Esophagus mucosa (tissue), 1 donor: ENCODE results near the gene ZBTB20. TPM values are rescaled to one million over a fixed set of nuclear protein-coding genes. Genes with fewer than 3 reads are reported as not detected.

Experiments used
- ATAC-seq: fragments of 200-7000 bp; cut with Tn5 transposase; one replicate; pipeline ENCODE4 v1.9.1; 2020
- total RNA-seq: library from RNA; stranded (reverse); gene quantifications from one replicate; pipeline ENCODE4 v1.2.4, GENCODE V29; 2023
- donor health status: DM: yes; HTN: yes; CAD: no.

ZBTB20 gene
- total RNA-seq, 1 donor from 2014 or later: 7.3 TPM

DNA sequence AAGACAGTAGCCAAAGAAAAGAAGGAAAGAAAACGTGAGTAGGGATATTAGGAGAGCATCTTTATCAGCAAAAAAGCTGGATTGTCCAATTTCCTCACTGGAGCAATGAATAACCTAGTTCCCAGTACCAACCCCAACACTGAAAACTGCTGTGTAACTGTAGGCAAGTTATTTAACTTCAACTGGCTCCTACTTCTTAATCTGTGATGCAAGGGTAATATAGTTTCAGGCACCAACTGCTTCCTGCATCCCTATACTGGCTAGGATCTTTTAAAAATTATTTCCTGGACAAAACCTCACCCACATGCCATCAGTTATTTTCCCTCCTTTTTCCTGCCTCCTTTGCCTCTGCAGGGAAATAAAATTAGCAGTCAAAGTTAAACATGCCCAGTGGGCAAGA, 59.6 kb downstream of the ZBTB20 start:
- no peak for ATAC-seq

DNA sequence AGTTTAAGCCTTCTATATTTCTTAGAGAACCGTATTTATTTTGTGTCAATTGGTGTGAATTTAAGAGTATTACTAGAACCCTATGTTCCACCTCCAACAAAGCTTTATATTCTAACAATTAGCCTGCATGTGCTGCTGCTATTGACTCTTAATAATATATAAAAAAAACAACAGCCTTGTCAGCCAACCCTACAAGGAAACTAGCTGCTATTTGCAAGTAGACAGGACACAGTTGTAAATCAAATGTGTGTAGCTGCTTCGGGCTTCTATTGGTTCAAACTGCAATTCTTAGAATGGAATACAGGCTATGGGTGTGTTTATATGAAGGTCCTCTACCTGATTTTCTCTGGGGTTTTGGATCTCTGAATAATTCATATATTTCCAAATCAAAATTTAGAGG, 60.7 kb downstream of the ZBTB20 start:
- no peak for ATAC-seq

DNA sequence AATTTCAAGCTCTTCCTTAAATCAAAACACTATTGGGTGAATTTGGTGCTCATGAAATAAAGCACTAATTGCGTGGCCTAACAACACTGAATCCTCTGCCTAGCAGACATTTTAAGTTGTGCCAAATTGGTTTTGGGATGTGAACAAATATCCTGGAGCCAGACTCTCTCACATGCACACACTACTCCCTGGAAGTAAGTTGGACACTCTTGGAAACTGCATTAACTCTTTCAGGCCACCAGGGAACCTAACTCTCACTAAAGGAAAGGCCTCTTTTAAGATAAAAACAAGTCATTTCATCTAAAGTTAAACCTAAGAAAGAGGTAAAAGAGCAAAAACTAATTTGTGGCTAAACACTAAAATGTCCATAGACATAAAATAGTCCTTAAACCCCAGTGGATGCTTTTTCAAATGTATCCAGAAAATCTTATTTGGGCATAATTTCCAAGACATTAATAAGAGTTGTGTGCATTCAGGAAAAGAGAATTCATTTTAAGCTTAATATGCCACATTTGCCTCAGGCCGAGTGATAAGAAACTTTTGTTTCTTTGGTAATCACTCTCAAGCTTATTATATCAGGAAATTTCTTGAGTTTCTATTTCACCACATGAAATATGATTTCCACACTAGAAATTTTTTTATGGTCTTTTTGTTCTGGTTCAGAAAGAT, 61.8 kb downstream of the ZBTB20 start:
- no peak for ATAC-seq

DNA sequence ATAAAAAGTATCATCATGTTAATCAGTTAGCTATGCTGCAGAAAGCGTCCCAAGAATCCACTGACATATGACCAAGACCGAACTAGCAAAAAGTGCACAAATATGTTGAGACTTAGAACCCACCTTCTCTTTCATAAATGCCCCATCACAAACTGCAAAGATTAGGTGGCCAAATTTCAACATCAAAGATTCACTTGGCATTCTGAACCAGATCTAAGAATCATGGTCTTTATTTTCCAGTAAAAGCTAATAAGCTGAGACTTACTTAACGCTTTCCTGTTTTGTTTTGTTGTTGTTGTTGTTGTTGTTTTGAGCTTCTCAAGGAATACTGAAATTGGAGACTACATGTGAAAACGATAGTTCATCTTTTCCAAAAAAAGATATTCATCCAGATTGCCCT, 62.4 kb downstream of the ZBTB20 start:
- ATAC-seq: no peak

DNA sequence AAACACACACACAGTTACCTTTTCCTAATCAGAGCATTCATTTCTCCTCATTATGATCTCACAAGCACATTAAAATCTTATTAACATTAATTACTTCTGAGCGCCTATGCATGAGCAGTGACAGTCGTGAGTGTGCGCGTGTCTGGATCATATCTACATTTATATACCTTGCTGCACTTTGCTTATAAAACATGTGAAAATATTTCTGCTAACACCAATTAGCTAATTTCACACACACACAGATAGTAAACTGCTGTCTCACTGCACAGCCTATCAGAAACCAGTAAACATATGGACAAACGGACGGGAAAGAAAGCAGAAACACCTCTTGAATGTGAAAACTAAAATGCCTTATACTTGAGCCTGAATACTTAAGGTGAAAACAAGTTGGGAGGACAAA, 64.8 kb downstream of the ZBTB20 start:
- no peak for ATAC-seq

DNA sequence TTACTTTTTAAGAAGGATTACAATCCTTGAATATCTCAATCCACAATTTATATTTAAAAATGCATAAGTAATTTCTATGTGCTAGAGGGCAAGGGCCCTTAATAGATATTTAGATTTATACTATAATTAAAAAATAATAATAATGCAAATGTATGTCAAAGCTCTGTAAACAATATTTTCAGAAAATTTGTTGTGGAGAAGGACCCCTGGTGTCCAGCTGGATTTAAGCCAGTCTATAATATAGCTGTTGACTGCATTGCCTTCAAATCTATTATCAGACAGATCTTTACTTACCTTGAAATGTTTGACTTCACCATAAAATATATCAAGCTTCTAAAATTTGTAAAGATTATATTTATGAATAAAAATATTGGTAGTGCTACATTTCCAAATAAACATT, 65.6 kb downstream of the ZBTB20 start:
- ATAC-seq: no peak

DNA sequence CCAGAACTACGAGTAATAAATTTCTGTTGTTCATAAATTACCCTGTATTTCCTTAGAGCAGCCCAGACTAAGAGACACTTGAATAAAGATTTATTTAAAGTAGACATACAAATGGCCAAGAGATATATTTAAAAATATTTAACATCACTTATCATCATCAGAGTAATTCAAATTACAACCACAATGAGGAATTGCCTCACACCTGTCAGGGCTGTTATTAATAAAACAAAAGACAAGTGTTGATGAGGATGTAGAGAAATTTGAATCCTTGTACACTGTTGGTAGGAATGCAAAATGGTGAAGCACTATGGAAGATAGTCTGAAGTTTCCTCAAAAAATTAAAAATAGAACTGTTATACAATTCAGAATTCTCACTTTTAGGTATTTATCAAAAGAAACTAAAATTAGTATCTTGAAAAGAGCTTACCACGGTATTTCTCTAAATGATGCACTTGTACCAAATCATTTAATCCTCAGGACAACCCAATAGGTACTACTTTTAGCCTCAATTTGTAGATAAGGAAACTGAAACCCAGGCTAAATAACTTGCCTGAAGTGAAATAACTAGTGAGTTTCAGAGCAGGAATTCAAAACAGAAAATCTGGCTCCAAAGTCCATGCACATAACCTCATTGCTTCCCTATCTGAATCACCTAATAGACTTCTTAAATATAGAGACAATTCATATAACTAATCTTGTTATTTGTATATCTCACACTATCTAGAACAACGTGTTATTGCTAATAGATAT, 69.4 kb downstream of the ZBTB20 start:
- ATAC-seq: no peak

DNA sequence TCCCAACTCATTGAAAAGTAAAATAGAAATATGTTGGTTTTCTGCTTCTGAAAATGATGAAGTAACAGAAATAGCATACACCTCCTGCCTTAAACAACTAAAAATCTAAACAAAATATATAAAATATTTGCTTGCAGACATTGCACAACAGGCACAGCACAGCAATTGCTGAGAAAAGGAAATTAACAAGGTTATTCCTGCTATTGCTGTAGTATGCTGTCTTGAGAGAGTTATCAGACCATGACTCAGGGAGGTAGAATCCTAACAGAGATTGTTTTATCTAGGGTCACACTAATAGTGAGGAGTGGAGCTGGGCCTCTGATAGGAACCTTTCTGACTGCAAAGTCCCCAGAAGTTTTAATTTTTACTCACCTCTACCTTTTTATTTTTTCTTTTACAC, 72.6 kb downstream of the ZBTB20 start:
- ATAC-seq: no peak

DNA sequence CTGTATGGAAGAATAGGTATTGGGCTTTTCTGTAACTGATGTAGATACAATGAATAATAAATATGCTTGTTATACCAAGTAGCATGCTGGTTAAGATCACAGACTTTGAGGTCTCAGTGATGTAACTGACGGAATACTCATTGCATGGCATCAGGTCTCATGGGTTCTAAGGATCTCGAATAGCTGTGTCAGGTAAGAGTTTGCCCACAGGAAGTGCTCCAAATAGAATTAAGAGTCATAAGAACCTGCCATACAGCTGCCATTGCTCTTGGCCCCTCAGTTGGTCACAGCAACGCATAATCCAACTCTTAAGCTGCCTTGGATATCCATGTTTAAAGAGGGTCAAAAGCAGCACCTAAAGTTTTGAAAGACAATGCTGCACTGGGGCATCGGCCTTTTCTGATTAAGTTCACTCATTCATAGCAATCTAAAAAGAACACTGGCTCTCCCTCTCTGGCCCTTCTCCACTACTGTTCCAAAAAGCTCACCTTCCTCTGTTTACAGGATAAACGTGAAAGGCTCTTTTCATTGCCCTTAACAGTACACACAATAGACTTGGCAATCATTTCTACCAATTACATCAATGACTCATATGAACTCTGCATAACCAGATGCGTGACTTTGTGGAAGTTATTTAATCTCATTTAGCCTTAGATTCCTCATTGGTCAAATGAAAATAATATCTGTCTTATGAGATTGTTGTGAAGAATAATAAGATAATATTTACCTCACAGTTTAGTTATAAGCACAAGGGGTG, 74.6 kb downstream of the ZBTB20 start:
- ATAC-seq: peak; percentile 87

DNA sequence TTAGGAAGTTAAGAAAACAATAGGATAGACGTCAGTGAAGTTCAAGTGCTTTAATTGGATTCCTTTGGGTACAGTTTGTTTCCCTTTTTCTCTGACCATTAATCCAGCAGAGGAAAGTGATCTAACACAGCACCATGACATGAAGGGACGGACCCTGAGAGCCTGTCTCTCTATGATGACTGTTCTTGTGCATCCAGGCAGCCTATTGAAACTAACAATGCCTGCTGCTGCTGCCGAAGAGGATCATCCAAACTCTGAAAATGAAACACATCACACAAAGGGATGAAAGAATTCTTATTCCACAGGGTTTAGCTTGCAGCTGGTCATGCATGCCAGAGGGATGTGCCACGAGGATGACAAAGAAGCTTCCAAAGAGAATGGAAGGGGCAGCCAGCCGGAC, 75.5 kb downstream of the ZBTB20 start:
- ATAC-seq: no peak

DNA sequence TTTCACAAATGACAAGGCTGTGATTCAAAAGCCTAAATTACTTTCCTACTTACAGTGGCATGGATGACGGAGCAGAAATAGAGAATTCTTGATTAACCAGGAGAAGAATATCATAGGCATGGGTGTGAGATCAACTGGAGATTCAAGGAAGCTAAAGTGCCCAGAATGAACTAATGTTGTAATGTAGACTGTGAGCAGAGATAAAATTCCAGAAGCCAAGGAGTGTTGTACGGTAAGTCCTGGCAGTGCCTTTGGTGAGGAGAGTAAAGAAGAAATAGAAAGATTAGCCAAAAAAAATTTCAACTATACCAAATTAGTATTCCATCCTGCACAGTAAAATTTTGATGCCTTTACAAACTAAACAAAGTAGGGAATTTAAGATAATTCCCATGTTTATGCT, 75.9 kb downstream of the ZBTB20 start:
- no peak for ATAC-seq

DNA sequence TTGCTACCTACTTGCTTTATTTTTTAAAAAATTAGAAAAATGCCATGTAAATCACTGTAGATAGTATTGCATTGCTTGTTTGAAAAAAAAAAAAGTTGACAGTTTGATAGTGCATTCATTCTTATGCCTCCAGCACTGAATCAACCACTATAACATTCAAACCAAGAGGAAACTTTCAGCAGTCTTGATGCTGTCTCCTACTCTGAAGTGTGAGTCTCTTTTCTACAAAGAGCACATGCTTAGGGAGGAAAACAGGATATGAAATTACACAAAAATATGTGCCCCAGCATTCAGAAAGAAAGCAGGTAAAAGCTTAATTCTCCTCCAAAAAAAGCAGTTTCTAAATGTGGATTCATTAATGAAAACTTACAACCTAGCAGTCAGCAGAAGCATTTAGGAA, 78.3 kb downstream of the ZBTB20 start:
- ATAC-seq: no peak

DNA sequence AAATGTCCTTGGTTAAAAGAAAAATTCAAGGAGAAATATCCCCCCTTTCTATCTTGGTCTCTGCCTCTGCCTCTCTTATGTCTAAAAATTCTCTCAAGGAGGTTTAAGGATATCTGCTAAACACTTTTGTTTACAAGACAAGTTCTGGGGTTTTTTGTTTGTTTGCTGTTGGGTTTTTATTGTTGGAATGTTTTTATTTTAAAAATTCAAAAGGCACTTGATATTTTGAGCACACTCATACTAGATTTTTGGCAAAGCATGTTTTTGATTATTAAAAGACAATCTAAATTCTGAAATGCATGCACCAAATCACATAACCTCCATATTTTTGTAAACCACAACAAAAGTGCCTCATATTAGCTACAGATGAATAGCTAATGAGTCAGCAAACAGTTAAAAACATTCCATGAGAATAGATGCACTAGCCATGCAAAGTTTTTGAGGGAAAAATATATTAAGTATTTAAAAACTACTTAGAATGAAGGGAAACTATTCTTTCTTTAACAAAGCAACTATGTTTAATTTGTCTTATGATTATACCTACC, 84.6 kb downstream of the ZBTB20 start:
- no peak for ATAC-seq

DNA sequence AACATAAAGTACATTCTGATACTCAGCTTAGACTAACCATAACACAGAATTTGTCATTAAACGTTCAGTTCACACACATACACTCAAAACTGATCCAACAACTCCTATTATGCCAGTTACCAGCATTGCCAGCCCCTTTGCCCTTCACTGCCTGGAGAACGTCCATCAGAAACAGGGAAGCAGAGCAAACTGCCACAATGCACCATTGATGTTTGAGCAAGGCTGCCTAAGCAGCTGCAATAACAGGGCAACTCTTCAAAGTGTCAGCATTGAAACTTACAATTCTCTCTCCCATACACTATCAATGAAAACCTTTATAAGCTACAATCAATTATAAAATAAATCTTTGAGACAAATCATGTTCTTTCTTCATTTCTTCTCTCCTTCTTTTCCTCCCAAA, 85.1 kb downstream of the ZBTB20 start:
- no peak for ATAC-seq

DNA sequence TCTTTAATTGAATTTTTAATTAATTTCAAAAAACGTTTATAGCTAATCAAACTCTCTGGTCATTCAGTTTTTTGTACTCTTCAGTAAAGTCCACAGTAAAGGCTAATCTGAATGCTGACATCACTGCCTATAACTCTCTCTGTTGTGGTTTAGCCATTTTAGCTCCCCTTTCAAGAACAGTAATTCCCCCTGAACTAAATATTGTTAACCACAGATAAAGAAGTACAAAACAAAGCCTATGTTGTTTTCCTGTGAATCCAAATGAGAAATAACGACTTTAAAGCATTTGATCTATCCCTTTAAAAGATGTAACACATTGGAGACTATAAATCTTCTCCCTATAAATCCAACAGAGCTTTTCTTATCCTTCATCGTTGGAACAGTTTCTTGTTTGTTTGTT, 94.2 kb downstream of the ZBTB20 start:
- no peak for ATAC-seq

DNA sequence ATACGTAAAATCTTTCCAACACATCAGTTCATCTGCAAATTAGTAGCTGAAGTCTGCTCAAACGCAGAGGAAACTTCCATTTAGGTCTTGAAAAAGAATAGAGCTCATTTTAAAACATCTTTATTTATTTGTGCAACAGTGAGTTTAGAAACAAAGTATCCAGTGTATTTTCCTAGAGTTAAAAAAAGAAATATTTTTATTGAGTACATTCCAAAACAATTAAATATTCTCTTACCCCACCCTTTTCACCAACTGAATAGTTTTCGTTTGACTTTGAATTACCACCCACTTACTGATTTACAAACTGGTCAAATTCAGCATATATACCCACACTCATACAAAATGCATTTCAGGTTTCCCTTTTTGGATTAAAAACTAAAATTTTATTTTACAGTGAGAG, 104.7 kb downstream of the ZBTB20 start:
- ATAC-seq: no peak

DNA sequence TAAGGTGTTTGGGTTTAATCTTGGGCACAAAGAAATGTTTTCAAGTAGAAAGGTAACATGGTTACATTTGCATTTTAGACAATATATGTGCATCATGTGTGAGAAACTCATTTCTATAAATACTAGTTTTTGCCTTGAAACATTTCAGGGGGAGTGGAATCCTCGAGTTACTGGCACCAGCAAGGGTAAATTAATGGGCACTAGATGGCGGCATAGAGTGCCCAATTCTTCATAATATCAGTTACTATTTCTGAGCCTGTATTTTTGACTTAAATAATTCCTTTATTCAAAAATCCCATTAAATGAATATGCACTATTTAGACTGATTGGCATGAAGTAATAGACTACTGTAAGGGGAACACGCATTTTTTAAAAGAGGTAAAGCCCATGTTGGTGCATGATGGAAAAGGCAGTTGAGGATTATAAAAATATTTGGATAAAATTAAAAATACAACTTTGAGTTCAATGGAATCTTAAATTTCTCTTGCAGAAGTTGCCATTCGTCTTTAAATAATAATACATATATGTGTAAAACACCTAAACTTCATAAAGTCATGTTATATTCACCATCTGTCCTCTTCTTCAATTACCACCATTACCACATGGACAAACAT, 106.3 kb downstream of the ZBTB20 start:
- ATAC-seq: no peak

DNA sequence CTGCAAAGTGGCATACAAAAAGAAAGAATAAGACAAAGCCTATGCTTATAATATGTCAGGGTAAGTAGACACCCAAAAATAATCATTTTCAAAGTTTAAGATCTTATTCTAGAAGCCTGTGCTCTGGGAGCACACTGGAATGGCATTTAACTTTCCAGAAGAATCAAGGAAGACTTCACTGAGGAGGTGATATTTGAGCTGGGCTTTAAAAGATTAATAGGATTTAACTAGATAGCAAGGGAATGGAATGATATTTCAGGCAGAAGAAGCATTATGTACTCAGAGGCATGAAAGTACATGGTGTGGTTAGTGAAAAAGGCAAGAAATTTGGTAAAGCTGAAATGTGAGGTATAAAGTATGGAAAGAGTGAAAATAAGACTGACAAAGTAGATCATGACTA, 106.8 kb downstream of the ZBTB20 start:
- no peak for ATAC-seq

DNA sequence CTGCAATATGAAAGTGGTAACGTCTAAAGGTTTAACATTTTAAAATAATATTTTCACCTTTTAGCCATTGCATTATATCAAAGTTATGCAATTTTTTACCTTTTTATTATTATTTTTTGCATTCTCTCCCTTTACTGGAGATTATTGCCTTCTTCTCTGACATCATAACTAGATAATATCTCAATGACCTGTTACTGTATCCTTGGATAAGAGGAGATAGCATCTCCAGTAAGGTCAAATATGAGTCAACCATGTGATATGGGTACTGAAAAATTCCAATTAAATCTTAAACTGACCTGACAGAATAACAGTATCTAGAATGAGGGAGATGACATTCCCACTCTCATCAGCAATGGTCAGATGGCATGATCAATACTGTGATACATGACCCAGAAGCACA, 108.3 kb downstream of the ZBTB20 start:
- no peak for ATAC-seq

DNA sequence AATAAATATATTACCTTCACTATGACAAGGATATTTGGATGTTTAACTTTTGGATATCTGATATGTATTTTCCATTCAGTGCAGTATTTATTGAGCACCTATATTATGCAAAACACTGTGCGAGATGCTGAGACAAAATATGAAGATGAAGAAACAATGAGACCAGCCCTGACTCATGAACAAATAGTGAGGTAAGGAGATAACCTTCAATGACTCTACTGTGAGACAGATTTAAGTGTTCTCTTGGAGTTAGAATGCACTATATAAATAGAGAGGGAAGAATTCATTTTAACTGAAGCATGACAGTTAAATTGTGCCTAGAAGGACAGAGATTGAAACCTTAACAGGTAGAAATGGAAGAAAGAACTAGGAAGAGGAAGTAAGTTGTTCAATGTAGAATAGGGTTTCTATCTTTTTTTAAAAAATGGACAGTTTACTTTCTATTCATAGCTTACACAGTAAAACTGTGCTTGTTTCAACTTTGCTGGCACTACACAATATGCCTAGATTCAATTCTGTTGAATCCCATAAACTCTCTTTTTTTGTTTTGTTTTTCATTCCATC, 124.2 kb downstream of the ZBTB20 start:
- peak; percentile 73 for ATAC-seq

DNA sequence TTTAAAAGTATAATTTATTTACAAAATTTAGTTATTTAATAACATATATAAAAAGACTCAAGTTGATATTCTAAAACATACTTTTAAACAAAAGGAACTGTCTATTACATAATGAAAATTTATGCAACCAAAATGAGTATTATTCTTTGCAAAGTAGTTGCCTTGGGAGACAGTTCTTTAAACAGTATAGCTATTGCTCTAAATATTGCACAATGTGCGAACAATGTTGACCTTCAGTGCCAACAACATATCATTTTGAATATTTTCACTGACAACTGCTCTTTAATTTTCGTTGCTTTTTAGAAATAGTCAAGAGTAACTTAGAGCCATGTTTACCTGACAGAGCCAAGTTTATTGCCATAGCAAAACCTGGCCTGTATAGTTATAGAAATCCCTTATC, 124.9 kb downstream of the ZBTB20 start:
- ATAC-seq: no peak

DNA sequence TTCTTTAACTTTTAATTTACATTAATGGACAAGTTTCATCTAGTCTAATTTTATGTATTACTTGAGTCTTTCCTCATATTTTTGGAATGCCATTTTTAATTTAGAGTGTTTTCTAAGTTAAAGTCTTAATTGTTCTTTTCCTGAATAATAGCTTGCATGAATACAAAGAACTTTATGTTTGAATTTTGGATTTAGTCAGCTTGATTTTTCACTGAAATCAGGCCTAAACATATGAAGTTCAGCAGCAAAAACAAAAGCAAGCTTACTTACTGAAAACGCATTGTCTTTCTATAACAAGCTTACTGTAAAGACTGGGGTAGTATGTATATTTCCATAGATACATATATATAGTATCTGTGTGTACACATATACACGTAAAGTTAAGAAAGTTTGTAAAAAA, 126.0 kb downstream of the ZBTB20 start:
- no peak for ATAC-seq

DNA sequence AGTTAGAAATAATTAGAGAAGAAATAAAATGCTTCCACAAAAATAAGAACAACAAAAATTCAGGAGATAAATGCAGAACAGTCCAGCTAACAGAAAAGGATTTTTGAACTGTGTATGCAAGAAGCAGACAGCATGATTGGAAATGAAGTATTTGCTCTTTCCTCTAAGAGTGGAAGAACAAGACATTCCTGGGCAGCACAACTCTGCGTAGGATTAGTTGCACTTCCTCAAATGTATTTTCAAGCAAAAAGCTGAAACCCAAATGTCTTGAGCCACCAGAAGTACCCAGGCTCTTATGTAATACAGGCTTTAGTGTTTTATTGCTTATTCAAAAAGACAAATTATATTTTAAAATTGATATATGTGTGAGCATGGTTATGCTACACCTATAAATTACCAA, 127.2 kb downstream of the ZBTB20 start:
- ATAC-seq: no peak
